Muscle of back (tissue), 11 donors: ENCODE results near the gene TAS2R43. TPM values are rescaled to one million over a fixed set of nuclear protein-coding genes. Genes with fewer than 3 reads are reported as not detected.
"Not testable (repeated sequence)": the region's sequence is repeated elsewhere in the genome, so short reads cannot be mapped to it uniquely, and the experiment has no call there.

Experiments
- DNase-seq, 3 donors: peaks; one replicate each; pipeline versions ENCODE4 v3.0.0 to v3.0.0-alpha.2; 2013
- polyA plus RNA-seq, 10 donors: library from polyadenylated mRNA; unstranded; fragments of 120-200 nt; gene quantifications; one replicate each; pipeline ENCODE4 v1.2.1, GENCODE V29; 2013; ENCODE audit not compliant: insufficient read length in 10 of 10

Gene TAS2R43
- polyA plus RNA-seq, 10 donors, result 0.22 to 0.44 (median 0.30) TPM; not detected in 5

DNA sequence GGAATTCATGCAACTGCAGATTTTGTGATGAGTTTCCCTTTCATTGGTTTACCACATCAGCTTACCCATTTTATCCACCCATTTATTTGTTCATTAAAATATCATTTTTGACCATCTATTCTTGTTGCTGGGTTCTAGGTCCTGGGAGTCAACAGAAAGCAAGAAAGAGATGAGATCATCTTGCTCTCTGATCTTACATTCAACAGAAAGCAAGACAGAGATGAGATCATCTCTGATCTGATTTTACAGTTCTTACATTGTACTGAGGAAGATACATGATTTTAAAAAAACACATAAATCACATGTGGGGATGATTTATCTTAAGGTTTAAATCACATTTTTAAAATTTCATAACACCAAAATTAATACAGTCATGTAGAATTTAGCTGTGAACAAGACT lies 32.3 kb downstream of the TAS2R43 start:
- DNase-seq, result no peak

DNA sequence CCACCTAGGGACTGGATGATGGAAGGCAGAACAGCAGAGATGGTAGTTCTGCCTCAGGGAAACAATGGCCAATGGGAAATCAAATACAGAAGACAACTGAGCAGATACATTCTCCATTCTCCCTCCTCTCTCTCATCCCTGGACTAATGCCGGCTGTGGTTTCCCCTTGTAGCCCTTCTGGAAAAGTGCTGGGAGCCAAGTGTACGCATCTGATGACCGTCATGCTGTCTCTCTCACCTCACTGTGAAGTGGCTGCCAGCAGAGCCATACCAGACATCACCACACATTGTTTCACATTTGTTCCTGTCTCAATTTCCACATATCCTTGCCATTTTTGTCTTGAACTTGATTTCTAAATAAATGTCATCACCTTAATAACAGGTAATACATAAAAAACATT lies 33.1 kb downstream of the TAS2R43 start:
- no peak for DNase-seq

DNA sequence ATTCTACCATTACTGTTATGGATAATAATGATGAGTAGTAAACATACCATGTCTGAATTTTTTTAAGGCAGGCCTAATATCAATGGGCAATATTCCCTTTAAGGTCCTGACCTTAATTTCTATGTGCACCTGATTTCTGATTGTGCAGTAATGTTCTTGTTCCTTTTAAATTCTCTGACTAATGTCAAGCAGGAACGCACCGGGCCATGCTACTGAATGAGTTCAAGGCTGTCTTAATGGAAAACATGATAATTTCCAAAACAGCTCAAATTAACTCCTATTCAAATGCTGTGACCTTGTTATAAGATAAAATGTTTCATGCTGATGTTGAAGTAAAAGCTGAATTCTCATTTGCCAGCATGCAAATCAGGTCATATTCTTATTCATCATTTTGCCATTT lies 36.8 kb downstream of the TAS2R43 start:
- DNase-seq, result no peak

DNA sequence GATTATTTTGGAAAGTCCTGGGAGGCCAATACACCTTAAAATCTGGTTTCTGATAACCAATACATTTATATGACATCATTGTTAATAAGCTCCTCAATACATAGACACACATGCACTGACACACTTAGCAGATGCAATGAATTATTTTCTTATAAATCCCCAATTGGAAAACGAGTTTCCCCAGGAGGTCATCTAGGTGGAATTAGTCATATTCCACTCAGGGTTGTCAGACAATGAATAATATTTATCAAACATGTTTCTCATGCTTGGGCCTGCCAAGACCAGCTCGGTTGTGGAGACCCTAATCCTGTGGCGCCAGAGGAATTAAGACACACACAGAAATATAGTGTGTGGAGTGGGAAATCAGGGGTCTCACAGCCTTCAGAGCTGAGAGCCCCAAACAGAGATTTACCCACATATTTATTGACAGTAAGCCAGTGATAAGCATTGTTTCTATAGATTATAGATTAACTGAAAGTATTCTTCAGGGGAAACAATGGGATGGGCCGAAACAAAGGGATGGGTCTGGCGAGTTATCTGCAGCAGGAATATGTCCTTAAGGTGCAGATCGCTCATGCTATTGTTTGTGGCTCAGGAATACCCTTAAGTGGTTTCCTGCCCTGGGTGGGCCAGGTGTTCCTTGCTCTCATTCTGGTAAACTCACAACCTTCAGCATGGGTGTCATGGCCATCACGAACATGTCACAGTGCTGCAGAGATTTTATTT lies 42.1 kb downstream of the TAS2R43 start:
- DNase-seq, result not testable (repeated sequence)

DNA sequence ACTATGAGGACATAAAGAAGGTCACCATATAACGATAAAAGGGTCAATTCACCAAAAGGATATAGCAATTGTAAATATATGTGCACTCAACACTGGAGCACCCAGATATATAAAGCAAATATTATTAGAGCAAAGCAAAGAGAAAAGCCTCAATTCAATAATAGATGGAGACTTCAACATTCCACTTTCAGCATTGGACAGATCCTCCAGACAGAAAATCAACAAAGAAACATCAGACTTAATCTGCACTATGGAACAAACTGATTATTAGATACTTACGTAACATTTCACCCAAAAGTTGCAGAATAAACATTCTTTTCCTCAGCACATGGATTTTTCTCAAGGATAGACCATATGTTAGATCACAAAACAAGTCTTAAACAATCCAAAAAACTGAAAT lies 50.7 kb downstream of the TAS2R43 start:
- not testable (repeated sequence) for DNase-seq

Other genes with a start within 250 kb of the TAS2R43 start
- 1 to 10 TPM; 1.1 to 9.2 (median 2.6) TPM for gene PRR4, start 242.8 kb downstream of the TAS2R43 start, polyA plus RNA-seq
- gene PRH1, start 208.1 kb downstream of the TAS2R43 start, polyA plus RNA-seq, result 10 to 100 TPM in 3 of 10 donors, 1 to 10 TPM in 7; 5.1 to 12.9 (median 7.5) TPM
- under 1 TPM in 3 of 10 donors, not detected in 7; 0.11 to 0.18 (median 0.15) TPM for gene TAS2R13, start 182.8 kb downstream of the TAS2R43 start, polyA plus RNA-seq
- under 1 TPM in 3 of 10 donors, not detected in 7; 0.35 to 0.85 (median 0.38) TPM for gene PRH2, start 163.1 kb downstream of the TAS2R43 start, polyA plus RNA-seq
- 1 to 10 TPM; 1.6 to 5.7 (median 2.8) TPM for gene TAS2R14, start 153.1 kb downstream of the TAS2R43 start, polyA plus RNA-seq
- under 1 TPM in 2 of 10 donors, not detected in 8; 0.28 to 0.29 TPM for gene TAS2R50, start 105.4 kb downstream of the TAS2R43 start, polyA plus RNA-seq
- gene TAS2R20, start 94.0 kb downstream of the TAS2R43 start, polyA plus RNA-seq, result 1 to 10 TPM in 4 of 10 donors, under 1 TPM in 6; 0.49 to 3.7 (median 0.96) TPM
- 1 to 10 TPM in 5 of 10 donors, under 1 TPM in 5; 0.65 to 2.4 (median 1.0) TPM for gene TAS2R19, start 69.7 kb downstream of the TAS2R43 start, polyA plus RNA-seq
- gene TAS2R31, start 60.9 kb downstream of the TAS2R43 start, polyA plus RNA-seq, result 1 to 10 TPM in 5 of 10 donors, under 1 TPM in 5; 0.65 to 2.1 (median 1.0) TPM
- gene TAS2R46, start 30.0 kb downstream of the TAS2R43 start, polyA plus RNA-seq, result under 1 TPM in 2 of 10 donors, not detected in 8; 0.19 to 0.26 TPM
- gene TAS2R30, start 42.3 kb upstream of the TAS2R43 start, polyA plus RNA-seq, result under 1 TPM in 8 of 10 donors, not detected in 2; 0.10 to 0.46 (median 0.14) TPM
- gene SMIM10L1, start 78.9 kb upstream of the TAS2R43 start, polyA plus RNA-seq, result 10 to 100 TPM; 12.5 to 15.1 (median 13.4) TPM
- gene TAS2R42, start 94.6 kb upstream of the TAS2R43 start, polyA plus RNA-seq, result not detected
- not detected for gene PRB3, start 177.4 kb upstream of the TAS2R43 start, polyA plus RNA-seq
- gene PRB4, start 218.1 kb upstream of the TAS2R43 start, polyA plus RNA-seq, result not detected